GM21360 (cell line): ENCODE measurements around the gene NTMT1.

Experiments used
- ATAC-seq: cut with Tn5 transposase; IDR thresholded peaks from one replicate; pipeline ENCODE4 v1.9.1; 2021; ENCODE audit warnings: mild to moderate bottlenecking, moderate library complexity; ENCODE audit not compliant: unreplicated experiment

NTMT1 gene

GRCh38 chr9:129596541-129597331 lies 29.2 kb upstream of the NTMT1 start:
- no peak for ATAC-seq

GRCh38 chr9:129597355-129598088 lies 28.4 kb upstream of the NTMT1 start:
- ATAC-seq, result no peak

GRCh38 chr9:129598089-129598596 lies 27.8 kb upstream of the NTMT1 start:
- ATAC-seq, result no peak

- ATAC-seq, result no peak
Observed at GRCh38 chr9:129601082-129601674, 24.8 kb upstream of the NTMT1 start.

GRCh38 chr9:129602598-129603415 lies 23.2 kb upstream of the NTMT1 start:
- ATAC-seq, result no peak

- ATAC-seq, result no peak
Observed at GRCh38 chr9:129604056-129604765, 21.8 kb upstream of the NTMT1 start.

GRCh38 chr9:129604766-129605163 lies 21.2 kb upstream of the NTMT1 start:
- no peak for ATAC-seq

GRCh38 chr9:129606161-129607026 lies 19.6 kb upstream of the NTMT1 start:
- no peak for ATAC-seq

GRCh38 chr9:129607027-129607387 lies 19.0 kb upstream of the NTMT1 start:
- ATAC-seq, result no peak

- ATAC-seq, result no peak
Observed at GRCh38 chr9:129608561-129609481, 17.1 kb upstream of the NTMT1 start.

GRCh38 chr9:129609486-129610212 lies 16.3 kb upstream of the NTMT1 start:
- no peak for ATAC-seq

- no peak for ATAC-seq
Observed at GRCh38 chr9:129610213-129610472, 15.8 kb upstream of the NTMT1 start.

GRCh38 chr9:129610473-129611306 lies 15.3 kb upstream of the NTMT1 start:
- peak; percentile 56 for ATAC-seq

- ATAC-seq, result no peak
Observed at GRCh38 chr9:129611307-129611800, 14.6 kb upstream of the NTMT1 start.

GRCh38 chr9:129612123-129612522 lies 13.8 kb upstream of the NTMT1 start:
- no peak for ATAC-seq

- no peak for ATAC-seq
Observed at GRCh38 chr9:129612815-129613519, 13.0 kb upstream of the NTMT1 start.
